ENCODE data around the gene PRDM16.

GRCh38 chr1:3229081-3229725 is 160.2 kb downstream of the PRDM16 start:
- TF ChIP-seq EP300 (IDR thresholded peaks at IDR 0.05) = no peak
- TF ChIP-seq, protein P1, sequence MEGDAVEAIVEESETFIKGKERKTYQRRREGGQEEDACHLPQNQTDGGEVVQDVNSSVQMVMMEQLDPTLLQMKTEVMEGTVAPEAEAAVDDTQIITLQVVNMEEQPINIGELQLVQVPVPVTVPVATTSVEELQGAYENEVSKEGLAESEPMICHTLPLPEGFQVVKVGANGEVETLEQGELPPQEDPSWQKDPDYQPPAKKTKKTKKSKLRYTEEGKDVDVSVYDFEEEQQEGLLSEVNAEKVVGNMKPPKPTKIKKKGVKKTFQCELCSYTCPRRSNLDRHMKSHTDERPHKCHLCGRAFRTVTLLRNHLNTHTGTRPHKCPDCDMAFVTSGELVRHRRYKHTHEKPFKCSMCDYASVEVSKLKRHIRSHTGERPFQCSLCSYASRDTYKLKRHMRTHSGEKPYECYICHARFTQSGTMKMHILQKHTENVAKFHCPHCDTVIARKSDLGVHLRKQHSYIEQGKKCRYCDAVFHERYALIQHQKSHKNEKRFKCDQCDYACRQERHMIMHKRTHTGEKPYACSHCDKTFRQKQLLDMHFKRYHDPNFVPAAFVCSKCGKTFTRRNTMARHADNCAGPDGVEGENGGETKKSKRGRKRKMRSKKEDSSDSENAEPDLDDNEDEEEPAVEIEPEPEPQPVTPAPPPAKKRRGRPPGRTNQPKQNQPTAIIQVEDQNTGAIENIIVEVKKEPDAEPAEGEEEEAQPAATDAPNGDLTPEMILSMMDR (IDR thresholded peaks at IDR 0.05) = no peak
